Activated CD4-positive, alpha-beta T cell treated with anti-CD3 and anti-CD28 coated beads, Interleukin-2, amount 10 ng/mL, durations not matched to agents 24 days and 14 days (primary cell): ENCODE measurements around the gene JAZF1. TPM values are rescaled to one million over a fixed set of nuclear protein-coding genes. Genes with fewer than 3 reads are reported as not detected.

Source experiments
- DNase-seq: peaks from one replicate; pipeline ENCODE4 v3.0.0; 2022
- H3K27ac Mint-ChIP-seq: one replicate; pipeline ENCODE4 v1.8.0; 2022; ENCODE audit warnings: mild to moderate bottlenecking, mixed read lengths
- H3K27me3 Mint-ChIP-seq: one replicate; pipeline ENCODE4 v1.8.0; 2022; ENCODE audit warnings: mixed read lengths
- H3K36me3 Mint-ChIP-seq: one replicate; pipeline ENCODE4 v1.8.0; 2022; ENCODE audit warnings: low read depth, mild to moderate bottlenecking, mixed read lengths
- H3K4me1 Mint-ChIP-seq: one replicate; pipeline ENCODE4 v1.8.0; 2021; ENCODE audit warnings: mixed read lengths
- H3K4me3 Mint-ChIP-seq: one replicate; pipeline ENCODE4 v1.8.0; 2022; ENCODE audit warnings: mild to moderate bottlenecking, moderate library complexity, mixed read lengths
- H3K9me3 Mint-ChIP-seq: one replicate; pipeline ENCODE4 v1.8.0; 2021; ENCODE audit warnings: mixed read lengths
- intact Hi-C: fragments of 100-400 bp; cut with micrococcal nuclease; formaldehyde crosslinking; loops from one replicate; pipeline ENCODE4 v1.15.1; 2023
- total RNA-seq: library from RNA; stranded (reverse); gene quantifications from 2 replicates; pipeline ENCODE4 v1.2.3, GENCODE V29; 2022

The JAZF1 gene
- total RNA-seq, 1 donor from 2014 or later = 4.2 TPM

DNA sequence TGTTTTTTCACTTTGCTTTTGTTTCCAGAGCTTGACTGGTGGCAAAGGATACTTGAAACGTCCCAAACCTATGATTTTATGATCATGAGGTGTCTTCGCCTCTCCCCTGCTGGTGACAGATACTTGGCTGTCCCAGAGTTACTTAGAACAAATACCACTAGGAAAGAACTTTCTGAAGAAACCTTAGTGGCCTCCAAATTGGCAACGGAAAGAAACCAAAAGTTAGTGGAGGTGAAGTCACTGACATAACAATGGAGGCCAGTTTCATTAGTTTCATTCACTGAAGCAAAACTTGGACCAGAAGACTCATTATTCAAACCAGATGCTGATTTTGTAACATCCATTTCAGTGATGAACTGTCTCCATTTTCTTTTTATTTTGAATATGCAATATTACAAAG, 68.6 kb downstream of the JAZF1 start:
- intact Hi-C loops = no loop called here
- Mint-ChIP-seq H3K9me3 (no peaks in the 10 kb centered on the region), H3K4me3 (no peak overlapping the region), H3K36me3 (no peaks in the 10 kb centered on the region), H3K27ac (no peak overlapping the region), H3K4me1 (no peaks in the 10 kb centered on the region), H3K27me3 (no peaks in the 10 kb centered on the region)
- no peak for DNase-seq

DNA sequence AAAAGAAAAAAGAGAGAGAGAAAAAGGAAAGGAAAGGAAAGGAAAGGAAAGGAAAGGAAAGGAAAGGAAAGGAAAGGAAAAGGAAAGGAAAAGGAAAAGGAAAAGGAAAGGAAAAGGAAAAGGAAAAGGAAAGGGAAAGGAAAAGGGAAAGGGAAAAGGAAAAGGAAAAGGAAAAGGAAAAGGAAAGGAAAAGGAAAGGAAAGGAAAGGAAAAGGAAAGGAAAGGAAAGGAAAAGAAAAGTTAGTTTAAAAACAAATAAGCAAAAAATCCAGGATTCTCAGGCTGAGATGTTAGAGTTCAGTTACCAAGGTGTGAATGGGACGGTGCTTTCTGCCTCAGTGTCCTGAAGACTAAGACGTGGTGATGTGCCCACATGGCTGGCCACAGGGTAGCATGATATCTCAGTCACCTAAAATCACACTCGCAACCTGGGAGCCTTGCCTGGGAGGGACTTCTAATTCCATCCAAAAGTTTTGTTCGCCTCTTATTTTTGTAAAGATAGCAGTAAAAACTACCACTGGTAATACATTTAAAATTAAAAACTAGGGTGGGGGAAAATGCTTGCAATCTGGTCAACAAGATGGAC, 70.1 kb downstream of the JAZF1 start:
- Mint-ChIP-seq H3K27ac (no peak overlapping the region), H3K9me3 (no peaks in the 10 kb centered on the region), H3K4me3 (no peak overlapping the region), H3K36me3 (no peaks in the 10 kb centered on the region), H3K27me3 (no peaks in the 10 kb centered on the region), H3K4me1 (no peaks in the 10 kb centered on the region)
- intact Hi-C loops = no loop called here
- DNase-seq = no peak

- H3K36me3 Mint-ChIP-seq = no peaks in the 10 kb centered on the region
- H3K27me3 Mint-ChIP-seq = no peaks in the 10 kb centered on the region
- intact Hi-C loops = no loop called here
- no peak overlapping the region for H3K27ac Mint-ChIP-seq
- no peaks in the 10 kb centered on the region for H3K4me1 Mint-ChIP-seq
- H3K9me3 Mint-ChIP-seq = no peaks in the 10 kb centered on the region
- DNase-seq = no peak
- no peak overlapping the region for H3K4me3 Mint-ChIP-seq
Observed at GRCh38 chr7:28108747-28109146, 71.8 kb downstream of the JAZF1 start.

DNA sequence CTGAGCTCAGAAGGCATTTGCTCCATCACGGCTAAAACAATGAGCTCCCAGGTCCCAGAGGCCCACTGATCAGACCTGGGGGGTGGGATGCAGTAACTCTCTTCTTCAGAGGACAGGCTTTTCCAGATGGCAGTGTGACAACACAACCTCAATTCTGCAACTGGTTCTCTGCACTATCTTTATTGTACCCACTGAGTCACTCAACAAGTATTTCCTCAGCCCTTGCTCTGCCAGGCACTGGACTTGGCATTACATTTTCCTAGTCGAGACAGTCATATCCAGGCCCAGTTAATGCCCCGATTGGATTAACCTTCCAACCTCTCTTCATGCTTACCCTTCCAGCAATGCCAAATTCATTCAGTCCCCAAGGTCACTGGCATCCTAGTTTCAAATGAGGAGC, 72.6 kb downstream of the JAZF1 start:
- intact Hi-C loops = no loop called here
- H3K9me3 Mint-ChIP-seq = no peaks in the 10 kb centered on the region
- peaks cover 2% of the 10 kb centered on the region for H3K4me1 Mint-ChIP-seq
- H3K27me3 Mint-ChIP-seq = peaks cover 2% of the 10 kb centered on the region
- no peak for DNase-seq
- H3K36me3 Mint-ChIP-seq = no peaks in the 10 kb centered on the region
- no peak overlapping the region for H3K27ac Mint-ChIP-seq
- no peak overlapping the region for H3K4me3 Mint-ChIP-seq

DNA sequence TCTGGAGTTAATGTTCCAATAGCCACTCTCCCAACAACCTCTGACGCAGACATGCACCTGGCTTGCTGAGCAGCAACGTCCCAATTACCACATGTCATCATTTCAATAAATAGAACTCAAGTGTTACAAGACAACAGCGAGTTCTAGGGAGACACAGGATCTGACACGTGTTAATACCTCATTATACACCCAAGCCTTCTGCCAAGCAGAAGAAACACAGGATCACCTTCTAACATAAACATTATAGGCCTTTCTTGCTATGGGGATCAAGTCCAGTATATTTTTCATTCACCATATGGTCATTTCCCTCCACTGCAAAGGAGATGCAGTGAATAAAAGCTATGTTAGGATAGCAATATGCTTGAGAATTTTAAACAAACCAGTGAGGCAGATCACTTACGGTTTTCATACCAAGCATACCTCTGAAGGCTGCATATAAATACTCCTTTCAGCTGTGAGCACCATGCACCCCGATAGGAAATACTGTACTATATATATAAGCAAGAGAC, 74.2 kb downstream of the JAZF1 start:
- H3K9me3 Mint-ChIP-seq = no peaks in the 10 kb centered on the region
- intact Hi-C loops = no loop called here
- H3K4me1 Mint-ChIP-seq = peaks cover 2% of the 10 kb centered on the region
- DNase-seq = no peak
- no peak overlapping the region for H3K4me3 Mint-ChIP-seq
- no peaks in the 10 kb centered on the region for H3K36me3 Mint-ChIP-seq
- H3K27ac Mint-ChIP-seq = no peak overlapping the region
- peaks cover 2% of the 10 kb centered on the region for H3K27me3 Mint-ChIP-seq

GRCh38 chr7:28105234-28105633, 75.4 kb downstream of the JAZF1 start:
- H3K9me3 Mint-ChIP-seq = no peaks in the 10 kb centered on the region
- no peak overlapping the region for H3K27ac Mint-ChIP-seq
- H3K4me3 Mint-ChIP-seq = no peak overlapping the region
- no peaks in the 10 kb centered on the region for H3K36me3 Mint-ChIP-seq
- peaks cover 2% of the 10 kb centered on the region for H3K27me3 Mint-ChIP-seq
- no peak for DNase-seq
- intact Hi-C loops = no loop called here
- H3K4me1 Mint-ChIP-seq = peaks cover 2% of the 10 kb centered on the region

DNA sequence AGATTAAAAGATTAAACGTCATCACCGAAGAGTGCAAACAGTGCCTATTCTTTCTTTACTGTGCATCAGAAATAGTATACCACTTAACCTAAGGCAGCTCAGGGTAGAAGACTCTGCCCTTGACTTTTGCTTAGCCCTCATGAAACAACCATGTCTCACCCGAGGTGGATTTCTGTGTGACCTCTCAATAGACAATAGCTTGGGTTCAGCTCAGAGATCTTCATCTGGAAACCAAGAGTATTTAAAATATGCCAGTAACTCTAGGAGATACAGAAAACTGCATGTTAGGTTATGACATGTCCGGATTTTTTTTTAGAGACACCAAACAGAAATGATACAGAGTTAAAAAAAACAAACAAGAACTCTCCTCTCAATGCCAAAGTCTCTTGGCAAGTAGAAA, 75.8 kb downstream of the JAZF1 start:
- no peaks in the 10 kb centered on the region for H3K9me3 Mint-ChIP-seq
- intact Hi-C loops = no loop called here
- no peak for DNase-seq
- H3K27me3 Mint-ChIP-seq = peaks cover 2% of the 10 kb centered on the region
- H3K27ac Mint-ChIP-seq = no peak overlapping the region
- peaks cover 2% of the 10 kb centered on the region for H3K4me1 Mint-ChIP-seq
- no peak overlapping the region for H3K4me3 Mint-ChIP-seq
- no peaks in the 10 kb centered on the region for H3K36me3 Mint-ChIP-seq

GRCh38 chr7:28104041-28104541, 76.5 kb downstream of the JAZF1 start:
- DNase-seq = no peak
- H3K27me3 Mint-ChIP-seq = peaks cover 2% of the 10 kb centered on the region

GRCh38 chr7:28102797-28103196, 77.8 kb downstream of the JAZF1 start:
- Mint-ChIP-seq H3K27ac (no peak overlapping the region), H3K9me3 (no peaks in the 10 kb centered on the region), H3K4me3 (no peak overlapping the region), H3K4me1 (peaks cover 2% of the 10 kb centered on the region), H3K36me3 (no peaks in the 10 kb centered on the region), H3K27me3 (peaks cover 2% of the 10 kb centered on the region)
- intact Hi-C loops = no loop called here
- DNase-seq = no peak

More at GRCh38 chr7:28104041-28104541, 76.5 kb downstream of the JAZF1 start:
- Mint-ChIP-seq H3K36me3 (no peaks in the 10 kb centered on the region), H3K4me3 (no peak overlapping the region), H3K9me3 (no peaks in the 10 kb centered on the region), H3K4me1 (peaks cover 2% of the 10 kb centered on the region), H3K27ac (no peak overlapping the region)
- intact Hi-C loops = no loop called here

DNA sequence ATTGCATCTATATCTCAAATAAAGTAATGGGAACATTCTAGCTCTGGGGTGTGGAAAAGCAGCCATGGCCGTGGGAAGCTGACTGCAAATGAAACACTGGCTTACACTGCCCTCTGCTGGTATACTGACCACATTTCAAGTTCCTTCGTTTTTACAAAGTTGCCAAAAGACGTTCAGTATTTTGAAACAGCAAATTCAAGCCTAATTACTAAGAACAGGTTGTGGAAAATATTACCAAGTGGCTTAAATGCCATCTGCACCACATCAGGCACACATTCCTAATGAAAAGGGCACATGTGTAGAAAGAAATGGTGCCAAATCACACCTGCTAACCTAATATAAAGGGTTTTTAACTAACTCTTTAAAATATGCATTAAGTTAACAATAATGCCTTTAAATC, 83.9 kb downstream of the JAZF1 start:
- Mint-ChIP-seq H3K27me3 (peaks cover 2% of the 10 kb centered on the region), H3K9me3 (no peaks in the 10 kb centered on the region), H3K36me3 (no peaks in the 10 kb centered on the region), H3K4me3 (no peak overlapping the region), H3K4me1 (no peaks in the 10 kb centered on the region), H3K27ac (no peak overlapping the region)
- peak; percentile 76 for DNase-seq
- intact Hi-C loops = loop anchor here (2.0 to 5.0 kb wide), 2 partner anchors 34 to 899 kb away; no protein-coding TSS in a partner anchor

- no peak overlapping the region for H3K27ac Mint-ChIP-seq
- no peak overlapping the region for H3K4me3 Mint-ChIP-seq
- no peaks in the 10 kb centered on the region for H3K9me3 Mint-ChIP-seq
- no peaks in the 10 kb centered on the region for H3K4me1 Mint-ChIP-seq
- H3K36me3 Mint-ChIP-seq = no peaks in the 10 kb centered on the region
- peaks cover 2% of the 10 kb centered on the region for H3K27me3 Mint-ChIP-seq
- intact Hi-C loops = loop anchor here (5.0 kb wide), 1 partner anchor 898 kb away; no protein-coding TSS in a partner anchor
- DNase-seq = no peak
Observed at GRCh38 chr7:28095231-28095630, 85.4 kb downstream of the JAZF1 start.

- Mint-ChIP-seq H3K9me3 (no peaks in the 10 kb centered on the region), H3K27me3 (peaks cover 2% of the 10 kb centered on the region), H3K27ac (no peak overlapping the region), H3K4me3 (no peak overlapping the region), H3K4me1 (peaks cover 2% of the 10 kb centered on the region), H3K36me3 (no peaks in the 10 kb centered on the region)
- peak; percentile 79 for DNase-seq
- intact Hi-C loops = no loop called here
Observed at GRCh38 chr7:28093623-28094232, 86.9 kb downstream of the JAZF1 start.

GRCh38 chr7:28091190-28091589, 89.4 kb downstream of the JAZF1 start:
- peaks cover 2% of the 10 kb centered on the region for H3K4me1 Mint-ChIP-seq
- DNase-seq = no peak
- H3K27ac Mint-ChIP-seq = no peak overlapping the region
- no peak overlapping the region for H3K4me3 Mint-ChIP-seq
- intact Hi-C loops = no loop called here
- no peaks in the 10 kb centered on the region for H3K9me3 Mint-ChIP-seq
- H3K27me3 Mint-ChIP-seq = peaks cover 5% of the 10 kb centered on the region
- no peaks in the 10 kb centered on the region for H3K36me3 Mint-ChIP-seq

DNA sequence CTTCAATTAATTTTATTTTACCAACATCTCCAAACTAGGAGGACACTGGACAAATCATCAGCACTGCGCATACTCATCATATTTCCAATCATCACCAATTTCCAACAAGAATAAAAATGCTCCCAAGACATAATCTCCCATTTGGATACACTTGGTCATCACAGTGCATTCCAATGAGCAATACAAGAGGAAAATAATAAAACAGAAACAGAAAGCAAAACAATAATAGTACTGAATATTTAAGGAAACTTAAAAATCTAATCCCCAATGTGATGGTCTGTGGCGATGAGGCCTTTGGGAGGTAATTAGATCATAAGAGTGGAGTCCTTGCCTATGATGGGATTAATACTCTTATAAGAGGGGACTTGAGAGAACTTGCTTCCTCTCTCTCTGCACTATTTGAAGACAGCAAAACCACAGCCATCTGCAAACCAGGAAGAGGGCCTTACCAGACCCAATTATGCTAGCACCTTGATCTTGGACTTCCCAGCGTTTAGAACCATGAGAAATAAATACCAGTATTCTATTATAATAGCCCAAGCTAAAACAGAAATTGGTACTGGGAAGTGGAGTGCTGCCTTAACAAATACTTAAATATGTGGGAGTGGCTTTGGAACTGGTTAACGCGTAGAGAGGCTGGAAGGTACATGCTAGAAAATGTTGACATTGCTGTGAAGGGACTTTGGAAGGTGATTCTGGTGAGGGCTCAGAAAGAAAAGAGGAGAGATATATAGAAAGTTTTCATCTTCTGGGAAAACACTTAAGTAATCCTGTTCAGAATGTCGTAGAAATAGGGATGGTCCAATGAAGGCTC, 91.5 kb downstream of the JAZF1 start:
- Mint-ChIP-seq H3K27ac (no peak overlapping the region), H3K27me3 (peaks cover 8% of the 10 kb centered on the region)

More for the DNA sequence above, 91.5 kb downstream of the JAZF1 start:
- H3K9me3 Mint-ChIP-seq = no peaks in the 10 kb centered on the region
- H3K36me3 Mint-ChIP-seq = no peaks in the 10 kb centered on the region
- peaks cover 2% of the 10 kb centered on the region for H3K4me1 Mint-ChIP-seq
- intact Hi-C loops = no loop called here
- no peak overlapping the region for H3K4me3 Mint-ChIP-seq
- no peak for DNase-seq
